ENCODE measurements around the gene ST14.
"Not testable (repeated sequence)": the region's sequence is repeated elsewhere in the genome, so short reads cannot be mapped to it uniquely, and the experiment has no call there.

ST14 gene

GRCh38 chr11:130223291-130223971 lies 63.8 kb downstream of the ST14 start:
- Histone ChIP-seq H3K27ac (ENCODE audit: low read depth, low read length) (no peak overlapping the region), H2AK5ac (ENCODE audit: low read length) (no peak overlapping the region), H3K79me1 (ENCODE audit: low read length) (no peaks in the 10 kb centered on the region), H3K79me2 (ENCODE audit: control insufficient read depth, insufficient read depth, low read length) (no peaks in the 10 kb centered on the region), H4K8ac (ENCODE audit: low read depth, low read length) (no peak overlapping the region), H2BK120ac (ENCODE audit: low read depth, low read length) (no peak overlapping the region), H3K4me2 (ENCODE audit: low read length) (no peak overlapping the region), H2BK15ac (replicated peaks; ENCODE audit: low read depth) (no peak overlapping the region), H3K56ac (ENCODE audit: low read length) (no peak overlapping the region), H4K5ac (ENCODE audit: low read length) (no peak overlapping the region), H3K27me3 (ENCODE audit: insufficient read depth, low read length, poor library complexity) (no peaks in the 10 kb centered on the region), H3K18ac (ENCODE audit: low read length) (no peak overlapping the region), H3K4me3 (ENCODE audit: low read length) (no peak overlapping the region), H3K36me3 (ENCODE audit: control insufficient read depth, insufficient read depth, low read length) (no peaks in the 10 kb centered on the region), H2BK5ac (ENCODE audit: low read length) (no peak overlapping the region), H3K23ac (ENCODE audit: low read length) (no peak overlapping the region), H3K4me1 (ENCODE audit: control insufficient read depth, low read depth, low read length) (no peaks in the 10 kb centered on the region), H3K4ac (ENCODE audit: low read depth, low read length) (no peak overlapping the region), H3K9ac (ENCODE audit: low read length) (no peak overlapping the region)
- WGBS (ENCODE audit: extremely low coverage, insufficient coverage, low lambda C conversion rate) = no CpG with 5 or more reads among the region's 12 CpGs
- DNase-seq = no peak

DNA sequence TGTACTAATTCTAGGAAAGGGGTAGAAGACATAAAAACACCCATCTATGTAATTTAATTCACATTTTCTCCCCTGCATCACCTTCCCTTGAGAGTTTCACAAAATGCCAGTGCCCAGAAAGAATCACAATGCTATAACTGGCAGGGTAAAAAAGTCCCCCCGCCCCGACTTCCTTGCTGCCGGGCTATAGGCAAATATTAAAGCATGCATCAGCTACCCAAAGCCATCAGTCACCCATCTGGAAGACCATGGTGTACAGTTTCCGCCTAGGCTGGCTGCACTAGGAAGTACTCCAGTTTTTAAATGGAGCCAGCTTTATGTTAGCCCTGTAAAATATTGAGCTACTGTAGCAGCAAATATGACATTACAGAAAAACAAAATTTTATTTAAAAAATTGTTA lies 67.8 kb downstream of the ST14 start:
- Histone ChIP-seq H2AK5ac (ENCODE audit: low read length) (no peak overlapping the region), H3K79me1 (ENCODE audit: low read length) (no peaks in the 10 kb centered on the region), H2BK15ac (replicated peaks; ENCODE audit: low read depth) (no peak overlapping the region), H3K56ac (ENCODE audit: low read length) (no peak overlapping the region), H2BK5ac (ENCODE audit: low read length) (no peak overlapping the region), H3K4ac (ENCODE audit: low read depth, low read length) (no peak overlapping the region), H2BK120ac (ENCODE audit: low read depth, low read length) (no peak overlapping the region), H3K23ac (ENCODE audit: low read length) (no peak overlapping the region), H3K27ac (ENCODE audit: low read depth, low read length) (no peak overlapping the region), H3K9ac (ENCODE audit: low read length) (no peak overlapping the region), H3K27me3 (ENCODE audit: insufficient read depth, low read length, poor library complexity) (no peaks in the 10 kb centered on the region), H4K8ac (ENCODE audit: low read depth, low read length) (no peak overlapping the region), H3K18ac (ENCODE audit: low read length) (no peak overlapping the region), H4K5ac (ENCODE audit: low read length) (no peak overlapping the region), H3K4me2 (ENCODE audit: low read length) (no peak overlapping the region), H3K4me3 (ENCODE audit: low read length) (no peak overlapping the region), H3K79me2 (ENCODE audit: control insufficient read depth, insufficient read depth, low read length) (no peaks in the 10 kb centered on the region), H3K4me1 (ENCODE audit: control insufficient read depth, low read depth, low read length) (no peaks in the 10 kb centered on the region), H3K36me3 (ENCODE audit: control insufficient read depth, insufficient read depth, low read length) (no peaks in the 10 kb centered on the region)
- no peak for DNase-seq
- no CpG with 5 or more reads among the region's 4 CpGs for WGBS (ENCODE audit: extremely low coverage, insufficient coverage, low lambda C conversion rate)

GRCh38 chr11:130233486-130233885 lies 73.9 kb downstream of the ST14 start:
- not testable (repeated sequence) for H3K9ac ChIP-seq (ENCODE audit: low read length); H3K4me3 ChIP-seq (ENCODE audit: low read length); H3K23ac ChIP-seq (ENCODE audit: low read length); H3K79me1 ChIP-seq (ENCODE audit: low read length); H3K4me2 ChIP-seq (ENCODE audit: low read length); H3K79me2 ChIP-seq (ENCODE audit: control insufficient read depth, insufficient read depth, low read length); H3K36me3 ChIP-seq (ENCODE audit: control insufficient read depth, insufficient read depth, low read length); H2BK5ac ChIP-seq (ENCODE audit: low read length); H2BK15ac ChIP-seq (replicated peaks; ENCODE audit: low read depth); H3K27me3 ChIP-seq (ENCODE audit: insufficient read depth, low read length, poor library complexity); H3K4ac ChIP-seq (ENCODE audit: low read depth, low read length); H4K5ac ChIP-seq (ENCODE audit: low read length); H3K4me1 ChIP-seq (ENCODE audit: control insufficient read depth, low read depth, low read length); H2BK120ac ChIP-seq (ENCODE audit: low read depth, low read length); DNase-seq; H3K18ac ChIP-seq (ENCODE audit: low read length); H2AK5ac ChIP-seq (ENCODE audit: low read length); H3K56ac ChIP-seq (ENCODE audit: low read length); H3K27ac ChIP-seq (ENCODE audit: low read depth, low read length); H4K8ac ChIP-seq (ENCODE audit: low read depth, low read length)

DNA sequence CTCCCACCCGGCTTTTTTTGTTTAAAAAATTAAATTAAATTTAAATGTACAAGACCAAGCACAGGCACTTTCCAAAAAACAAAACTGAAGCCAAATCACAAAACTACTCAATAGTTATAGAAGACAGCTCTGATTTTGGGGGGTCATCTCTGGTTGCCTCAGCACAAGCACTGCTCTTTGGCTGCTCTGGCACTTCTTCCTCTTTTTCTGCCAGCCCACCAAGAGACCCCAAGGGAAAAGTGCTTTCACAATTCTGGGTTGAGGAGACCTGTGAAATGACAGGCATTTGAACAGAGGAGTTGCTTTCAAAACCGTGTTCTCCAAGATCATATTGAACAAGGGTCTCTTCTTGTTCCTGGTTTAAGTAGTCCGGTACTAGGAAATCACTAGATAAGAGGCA lies 74.3 kb downstream of the ST14 start:
- not testable (repeated sequence) for H3K23ac ChIP-seq (ENCODE audit: low read length); H3K4me1 ChIP-seq (ENCODE audit: control insufficient read depth, low read depth, low read length); H4K8ac ChIP-seq (ENCODE audit: low read depth, low read length); H3K56ac ChIP-seq (ENCODE audit: low read length); H3K4me2 ChIP-seq (ENCODE audit: low read length); H3K18ac ChIP-seq (ENCODE audit: low read length); DNase-seq; H2AK5ac ChIP-seq (ENCODE audit: low read length); H4K5ac ChIP-seq (ENCODE audit: low read length); H3K27ac ChIP-seq (ENCODE audit: low read depth, low read length); H3K4ac ChIP-seq (ENCODE audit: low read depth, low read length); H3K27me3 ChIP-seq (ENCODE audit: insufficient read depth, low read length, poor library complexity); H2BK5ac ChIP-seq (ENCODE audit: low read length); H2BK120ac ChIP-seq (ENCODE audit: low read depth, low read length); H3K36me3 ChIP-seq (ENCODE audit: control insufficient read depth, insufficient read depth, low read length); H3K9ac ChIP-seq (ENCODE audit: low read length); H2BK15ac ChIP-seq (replicated peaks; ENCODE audit: low read depth); H3K79me2 ChIP-seq (ENCODE audit: control insufficient read depth, insufficient read depth, low read length); H3K4me3 ChIP-seq (ENCODE audit: low read length); H3K79me1 ChIP-seq (ENCODE audit: low read length)
- no CpG with 5 or more reads among the region's 3 CpGs for WGBS (ENCODE audit: extremely low coverage, insufficient coverage, low lambda C conversion rate)

GRCh38 chr11:130234315-130234714 lies 74.7 kb downstream of the ST14 start:
- Histone ChIP-seq H3K79me1 (ENCODE audit: low read length) (no peaks in the 10 kb centered on the region), H2AK5ac (ENCODE audit: low read length) (no peak overlapping the region), H3K4me2 (ENCODE audit: low read length) (no peak overlapping the region), H3K9ac (ENCODE audit: low read length) (no peak overlapping the region), H3K4ac (ENCODE audit: low read depth, low read length) (no peak overlapping the region), H2BK15ac (replicated peaks; ENCODE audit: low read depth) (no peak overlapping the region), H3K27ac (ENCODE audit: low read depth, low read length) (no peak overlapping the region), H3K79me2 (ENCODE audit: control insufficient read depth, insufficient read depth, low read length) (no peaks in the 10 kb centered on the region), H3K27me3 (ENCODE audit: insufficient read depth, low read length, poor library complexity) (no peaks in the 10 kb centered on the region), H2BK120ac (ENCODE audit: low read depth, low read length) (no peak overlapping the region), H3K4me3 (ENCODE audit: low read length) (no peak overlapping the region), H3K23ac (ENCODE audit: low read length) (no peak overlapping the region), H4K5ac (ENCODE audit: low read length) (no peak overlapping the region), H3K56ac (ENCODE audit: low read length) (no peak overlapping the region), H2BK5ac (ENCODE audit: low read length) (no peak overlapping the region), H3K36me3 (ENCODE audit: control insufficient read depth, insufficient read depth, low read length) (peaks cover 2% of the 10 kb centered on the region), H3K18ac (ENCODE audit: low read length) (no peak overlapping the region), H3K4me1 (ENCODE audit: control insufficient read depth, low read depth, low read length) (no peaks in the 10 kb centered on the region), H4K8ac (ENCODE audit: low read depth, low read length) (no peak overlapping the region)
- no peak for DNase-seq

DNA sequence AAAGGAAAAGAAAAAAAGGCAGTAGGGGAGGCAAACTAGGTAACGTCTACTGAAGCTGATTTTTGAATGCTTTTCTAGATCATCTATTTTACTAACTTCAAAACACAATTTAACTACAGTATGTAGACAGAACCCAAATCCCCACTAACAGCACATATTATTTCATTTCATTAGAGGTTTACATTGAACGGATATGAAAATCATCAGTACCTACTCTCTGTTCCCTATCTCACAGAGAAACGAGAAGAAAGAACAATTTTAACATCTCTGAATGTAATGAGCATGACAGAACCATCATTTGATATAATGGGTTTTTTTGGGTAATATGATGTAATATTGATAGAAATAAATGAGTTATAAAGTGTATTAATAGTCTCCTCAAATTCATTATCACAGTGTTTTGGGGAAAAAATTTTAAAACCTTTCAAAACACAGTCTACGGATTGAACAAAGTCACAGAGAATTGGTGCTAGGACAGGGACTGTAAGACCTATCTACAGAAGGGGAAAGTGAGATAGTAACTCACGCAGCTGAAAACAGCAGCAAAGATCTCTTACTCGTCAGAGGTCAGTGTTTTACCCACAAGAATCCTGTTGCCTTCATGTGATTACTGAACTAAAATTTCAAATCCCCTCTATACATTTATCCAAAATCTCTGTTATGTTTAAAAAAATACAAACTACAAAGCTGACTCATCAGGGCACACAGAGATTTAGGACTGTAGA lies 77.9 kb downstream of the ST14 start:
- Histone ChIP-seq H2AK5ac (ENCODE audit: low read length) (no peak overlapping the region), H2BK5ac (ENCODE audit: low read length) (no peak overlapping the region), H3K4me1 (ENCODE audit: control insufficient read depth, low read depth, low read length) (no peaks in the 10 kb centered on the region), H3K4me3 (ENCODE audit: low read length) (no peak overlapping the region), H4K5ac (ENCODE audit: low read length) (no peak overlapping the region), H4K8ac (ENCODE audit: low read depth, low read length) (no peak overlapping the region), H3K27me3 (ENCODE audit: insufficient read depth, low read length, poor library complexity) (no peaks in the 10 kb centered on the region), H3K79me2 (ENCODE audit: control insufficient read depth, insufficient read depth, low read length) (no peaks in the 10 kb centered on the region), H3K23ac (ENCODE audit: low read length) (no peak overlapping the region), H3K27ac (ENCODE audit: low read depth, low read length) (no peak overlapping the region), H3K9ac (ENCODE audit: low read length) (no peak overlapping the region), H3K56ac (ENCODE audit: low read length) (no peak overlapping the region), H3K79me1 (ENCODE audit: low read length) (no peaks in the 10 kb centered on the region), H2BK15ac (replicated peaks; ENCODE audit: low read depth) (no peak overlapping the region), H2BK120ac (ENCODE audit: low read depth, low read length) (no peak overlapping the region), H3K18ac (ENCODE audit: low read length) (no peak overlapping the region), H3K4me2 (ENCODE audit: low read length) (no peak overlapping the region), H3K36me3 (ENCODE audit: control insufficient read depth, insufficient read depth, low read length) (peaks cover 2% of the 10 kb centered on the region), H3K4ac (ENCODE audit: low read depth, low read length) (no peak overlapping the region)
- no peak for DNase-seq
- no CpG with 5 or more reads among the region's 6 CpGs for WGBS (ENCODE audit: extremely low coverage, insufficient coverage, low lambda C conversion rate)
